Activated CD4-positive, alpha-beta T cell treated with anti-CD3 and anti-CD28 coated beads, Interleukin-2, amount 50 U/mL, for 4 hours (primary cell): ENCODE measurements around the gene PCOLCE2.

Experiments used
- DNase-seq, 2 experiments: peaks; one replicate each; pipeline ENCODE4 v3.0.0-alpha.2; 2020

The PCOLCE2 gene

GRCh38 chr3:142808103-142808917 is 80.6 kb downstream of the PCOLCE2 start:
- DNase-seq = no peak

GRCh38 chr3:142802891-142803290 is 86.0 kb downstream of the PCOLCE2 start:
- no peak for DNase-seq

- no peak for DNase-seq
Observed at GRCh38 chr3:142801746-142802145, 87.1 kb downstream of the PCOLCE2 start.

GRCh38 chr3:142796823-142797222 is 92.1 kb downstream of the PCOLCE2 start:
- DNase-seq = no peak

- no peak for DNase-seq
Observed at GRCh38 chr3:142795332-142795731, 93.6 kb downstream of the PCOLCE2 start.

GRCh38 chr3:142794508-142794907 is 94.4 kb downstream of the PCOLCE2 start:
- no peak for DNase-seq

GRCh38 chr3:142787719-142788118 is 101.2 kb downstream of the PCOLCE2 start:
- no peak for DNase-seq

GRCh38 chr3:142785996-142786395 is 102.9 kb downstream of the PCOLCE2 start:
- no peak for DNase-seq

- DNase-seq = no peak
Observed at GRCh38 chr3:142784228-142784627, 104.7 kb downstream of the PCOLCE2 start.

- no peak for DNase-seq
Observed at GRCh38 chr3:142782616-142783015, 106.3 kb downstream of the PCOLCE2 start.

GRCh38 chr3:142779591-142779990 is 109.3 kb downstream of the PCOLCE2 start:
- DNase-seq = no peak

- DNase-seq = no peak
Observed at GRCh38 chr3:142778541-142778940, 110.3 kb downstream of the PCOLCE2 start.

- no peak for DNase-seq
Observed at GRCh38 chr3:142777927-142778326, 111.0 kb downstream of the PCOLCE2 start.

- no peak for DNase-seq
Observed at GRCh38 chr3:142768338-142768737, 120.5 kb downstream of the PCOLCE2 start.
